GM23248 (cell line): ENCODE data around the gene UCHL1. TPM values are rescaled to one million over a fixed set of nuclear protein-coding genes. Genes with fewer than 3 reads are reported as not detected.

ENCODE experiments used
- DNase-seq: peaks from one replicate; pipeline ENCODE4 v3.0.0-alpha.2; 2015
- H2AFZ ChIP-seq: fragments of 200-600 bp; sonication (generic); 2 replicates; pipeline ENCODE4 v1.6.1; 2016; ENCODE audit warnings: antibody characterized with exemption
- H3F3A ChIP-seq: fragments of 200-600 bp; sonication (generic); 2 replicates; pipeline ENCODE4 v1.6.1; 2016; ENCODE audit warnings: mild to moderate bottlenecking, antibody characterized with exemption, mixed run types; ENCODE audit not compliant: insufficient read depth
- H3K27ac ChIP-seq: fragments of 200-600 bp; sonication (generic); 2 replicates; pipeline ENCODE4 v1.5.1; 2016; ENCODE audit warnings: mild to moderate bottlenecking
- H3K27me3 ChIP-seq: fragments of 200-600 bp; sonication (generic); replicated peaks from 2 replicates; pipeline ENCODE4 v1.6.1; 2016; ENCODE audit warnings: mild to moderate bottlenecking; ENCODE audit not compliant: insufficient read depth
- H3K36me3 ChIP-seq: fragments of 200-600 bp; sonication (generic); 2 replicates; pipeline ENCODE4 v1.6.1; 2016; ENCODE audit warnings: low read depth, mild to moderate bottlenecking
- H3K4me1 ChIP-seq: fragments of 200-600 bp; sonication (generic); 2 replicates; pipeline ENCODE4 v1.6.1; 2016; ENCODE audit warnings: mild to moderate bottlenecking; ENCODE audit not compliant: insufficient read depth
- H3K4me2 ChIP-seq: fragments of 200-600 bp; sonication (generic); one replicate; pipeline ENCODE4 v1.6.1; 2016; ENCODE audit warnings: mild to moderate bottlenecking; ENCODE audit not compliant: unreplicated experiment
- H3K4me3 ChIP-seq: fragments of 200-600 bp; sonication (generic); 2 replicates; pipeline ENCODE4 v1.5.1; 2016; ENCODE audit warnings: mild to moderate bottlenecking
- H3K79me2 ChIP-seq: fragments of 200-600 bp; sonication (generic); 2 replicates; pipeline ENCODE4 v1.6.1; 2016; ENCODE audit warnings: mild to moderate bottlenecking; ENCODE audit not compliant: insufficient read depth
- H3K9ac ChIP-seq: fragments of 200-600 bp; sonication (generic); 2 replicates; pipeline ENCODE4 v1.6.1; 2016; ENCODE audit warnings: mild to moderate bottlenecking
- H3K9me2 ChIP-seq: fragments of 200-600 bp; sonication (generic); 2 replicates; pipeline ENCODE4 v1.6.1; 2016; ENCODE audit warnings: mixed run types, mild to moderate bottlenecking, moderate library complexity; ENCODE audit not compliant: insufficient read depth
- H3K9me3 ChIP-seq: fragments of 200-600 bp; sonication (generic); one replicate; pipeline ENCODE4 v1.6.1; 2017; ENCODE audit warnings: low read depth
- H4K20me1 ChIP-seq: fragments of 200-600 bp; sonication (generic); 2 replicates; pipeline ENCODE4 v1.6.0; 2016; ENCODE audit not compliant: insufficient read depth
- EZH2 ChIP-seq: fragments of 200-600 bp; sonication (generic); IDR thresholded peaks from 2 replicates; pipeline ENCODE4 v1.6.1; 2018; ENCODE audit warnings: antibody characterized with exemption, mild to moderate bottlenecking; ENCODE audit not compliant: insufficient read depth, poor library complexity, severe bottlenecking
- EZH2phosphoT487 ChIP-seq: fragments of 200-600 bp; sonication (generic); IDR thresholded peaks from 2 replicates; pipeline ENCODE4 v1.6.1; 2018; ENCODE audit warnings: antibody characterized with exemption, moderate library complexity, mild to moderate bottlenecking, low read depth; ENCODE audit not compliant: insufficient read depth
- WGBS, 2 experiments: methylation state at CpG; one replicate each; pipeline ENCODE4 v1.1.6; 2015 to 2017; ENCODE audit warnings: low lambda C conversion rate in 2 of 2, low coverage in 1 of 2; ENCODE audit errors: missing lambda C conversion rate in 2 of 2; 5-methylcytosine and 5-hydroxymethylcytosine counted together
- in situ Hi-C: fragments of 300-500 bp; cut with MboI; formaldehyde crosslinking; loops from 2 replicates; pipeline ENCODE4 v1.15.0; 2020
- polyA plus RNA-seq: library from polyadenylated mRNA; unstranded; fragments of >200 nt; fragmentation: Nextera tagmentation; extraction: Ambion mirVana; gene quantifications from 2 replicates; pipeline ENCODE4 v1.2.1, GENCODE V29; 2016
- small RNA-seq: library from RNA; depleted of rRNA; stranded (forward); fragments of <200 nt; gene quantifications from one replicate; pipeline ENCODE3, GENCODE V24; 2014; ENCODE audit warnings: low read depth, low replicate concordance
- total RNA-seq: library from RNA; depleted of rRNA; stranded (reverse); fragments of >200 nt; shearing (Covaris generic); gene quantifications from 2 replicates; pipeline ENCODE4 v1.2.3, GENCODE V29; 2014; rRNA removed

The UCHL1 gene
- total and polyA plus RNA-seq, 2 experiments from 2014 or later, result 306 to 525 TPM

DNA sequence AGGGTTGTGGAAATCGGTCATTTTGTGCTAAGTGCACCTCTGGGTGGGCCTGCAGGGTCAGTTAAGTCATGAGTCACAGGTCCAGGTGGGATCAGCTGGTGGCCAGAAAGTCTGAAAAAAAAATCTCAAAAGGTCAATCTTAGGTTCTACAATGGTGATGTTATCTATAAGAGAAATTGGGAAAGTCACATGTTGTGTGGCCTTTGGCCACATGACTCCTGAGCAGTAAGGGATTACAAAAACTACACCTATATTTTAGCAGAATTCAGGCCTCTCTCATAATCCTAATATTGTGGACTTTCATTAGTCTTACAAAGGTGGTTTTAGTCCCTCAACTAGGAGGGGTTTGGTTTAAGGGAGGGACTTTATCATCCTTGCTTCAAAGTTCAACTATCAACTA lies 59.1 kb downstream of the UCHL1 start:
- Histone ChIP-seq H3K4me1 (no peaks in the 10 kb centered on the region), H2AFZ (no peak overlapping the region), H3K9me2 (no peaks in the 10 kb centered on the region), H3K9me3 (no peaks in the 10 kb centered on the region), H3K4me2 (no peak overlapping the region), H4K20me1 (no peaks in the 10 kb centered on the region), H3K36me3 (no peaks in the 10 kb centered on the region), H3K9ac (no peak overlapping the region), H3K4me3 (no peak overlapping the region), H3K27ac (no peak overlapping the region), H3K27me3 (no peaks in the 10 kb centered on the region; the same call in 1 of the 2 replicates), H3F3A (no peaks in the 10 kb centered on the region), H3K79me2 (no peaks in the 10 kb centered on the region)
- TF ChIP-seq EZH2 (no peak), EZH2phosphoT487 (no peak)
- WGBS, 2 experiments, result 74 to 100% methylated on average over 1 of the region's 1 CpG
- in situ Hi-C loops, result no loop called here
- DNase-seq, result no peak

Small RNAs within 50 kb of the gene (small RNA-seq; reads per million reads assigned to genes)
- not detected for gene RF00019

Other genes starting within 250 kb of the UCHL1 start
- gene APBB2, start 42.4 kb upstream of the UCHL1 start, total RNA-seq, result 61.0 and 83.8 TPM in 2 replicates
- 22.0 and 24.1 TPM in 2 replicates for gene APBB2, start 42.4 kb upstream of the UCHL1 start, polyA plus RNA-seq